SH-SY5Y (cell line): ENCODE results near the gene MITF.

ENCODE experiments used
- GATA2 ChIP-seq: IDR thresholded peaks from 2 replicates; pipeline ENCODE4 v1.6.1; 2011; ENCODE audit warnings: mild to moderate bottlenecking, low read depth, low read length
- GATA3 ChIP-seq: IDR thresholded peaks from 2 replicates; pipeline ENCODE4 v1.6.1; 2011; ENCODE audit warnings: low read depth, mild to moderate bottlenecking, low read length, moderate library complexity

GRCh38 chr3:69976021-69976420 lies 236.8 kb downstream of the MITF start:
- TF ChIP-seq GATA2: no peak
- TF ChIP-seq GATA3: no peak
